ENCODE data around the gene MYO1E. TPM values are rescaled to one million over a fixed set of nuclear protein-coding genes. Genes with fewer than 3 reads are reported as not detected.

MYO1E gene
- polyA plus RNA-seq, 1 donor from 2014 or later = 0.38 TPM

DNA sequence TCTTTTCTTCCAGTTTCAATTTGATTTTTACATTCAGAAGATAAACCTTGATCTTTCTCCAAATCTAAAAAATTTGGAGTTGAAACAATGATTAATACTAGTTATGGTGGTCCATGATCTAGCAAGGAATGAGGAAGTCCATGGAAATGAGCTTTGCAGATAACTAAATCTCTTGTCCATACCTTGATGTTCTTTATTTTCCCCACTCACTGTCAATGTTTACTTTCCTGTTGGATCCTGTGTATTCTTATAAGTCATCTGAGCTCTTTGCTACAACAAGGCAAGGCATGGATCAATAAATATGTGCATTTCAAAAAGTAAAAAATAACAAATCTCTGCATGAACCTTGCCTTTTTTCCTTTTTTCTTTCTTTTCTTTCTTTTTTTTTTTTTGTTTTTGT lies 6.2 kb upstream of the MYO1E start:
- H4K20me1 ChIP-seq (ENCODE audit: insufficient read depth) = no peaks in the 10 kb centered on the region
- no peaks in the 10 kb centered on the region for H3K9me2 ChIP-seq (ENCODE audit: insufficient read depth, low read length)
- TF ChIP-seq SMC3 (conservative IDR thresholded peaks at IDR 0.05; ENCODE audit: poor library complexity) = no peak
- no peak for TF ChIP-seq RAD21 (conservative IDR thresholded peaks at IDR 0.05)
- TF ChIP-seq, protein P1, sequence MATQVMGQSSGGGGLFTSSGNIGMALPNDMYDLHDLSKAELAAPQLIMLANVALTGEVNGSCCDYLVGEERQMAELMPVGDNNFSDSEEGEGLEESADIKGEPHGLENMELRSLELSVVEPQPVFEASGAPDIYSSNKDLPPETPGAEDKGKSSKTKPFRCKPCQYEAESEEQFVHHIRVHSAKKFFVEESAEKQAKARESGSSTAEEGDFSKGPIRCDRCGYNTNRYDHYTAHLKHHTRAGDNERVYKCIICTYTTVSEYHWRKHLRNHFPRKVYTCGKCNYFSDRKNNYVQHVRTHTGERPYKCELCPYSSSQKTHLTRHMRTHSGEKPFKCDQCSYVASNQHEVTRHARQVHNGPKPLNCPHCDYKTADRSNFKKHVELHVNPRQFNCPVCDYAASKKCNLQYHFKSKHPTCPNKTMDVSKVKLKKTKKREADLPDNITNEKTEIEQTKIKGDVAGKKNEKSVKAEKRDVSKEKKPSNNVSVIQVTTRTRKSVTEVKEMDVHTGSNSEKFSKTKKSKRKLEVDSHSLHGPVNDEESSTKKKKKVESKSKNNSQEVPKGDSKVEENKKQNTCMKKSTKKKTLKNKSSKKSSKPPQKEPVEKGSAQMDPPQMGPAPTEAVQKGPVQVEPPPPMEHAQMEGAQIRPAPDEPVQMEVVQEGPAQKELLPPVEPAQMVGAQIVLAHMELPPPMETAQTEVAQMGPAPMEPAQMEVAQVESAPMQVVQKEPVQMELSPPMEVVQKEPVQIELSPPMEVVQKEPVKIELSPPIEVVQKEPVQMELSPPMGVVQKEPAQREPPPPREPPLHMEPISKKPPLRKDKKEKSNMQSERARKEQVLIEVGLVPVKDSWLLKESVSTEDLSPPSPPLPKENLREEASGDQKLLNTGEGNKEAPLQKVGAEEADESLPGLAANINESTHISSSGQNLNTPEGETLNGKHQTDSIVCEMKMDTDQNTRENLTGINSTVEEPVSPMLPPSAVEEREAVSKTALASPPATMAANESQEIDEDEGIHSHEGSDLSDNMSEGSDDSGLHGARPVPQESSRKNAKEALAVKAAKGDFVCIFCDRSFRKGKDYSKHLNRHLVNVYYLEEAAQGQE (IDR thresholded peaks at IDR 0.05; ENCODE audit: borderline replicate concordance) = no peak
- TF ChIP-seq MXI1 (conservative IDR thresholded peaks at IDR 0.05; ENCODE audit: poor library complexity, severe bottlenecking) = no peak
- TF ChIP-seq CTCF (IDR thresholded peaks at IDR 0.05; ENCODE audit: poor library complexity, severe bottlenecking) = no peak
- TF ChIP-seq POLR2AphosphoS5 (IDR thresholded peaks at IDR 0.05) = no peak
- TF ChIP-seq EZH2 (IDR thresholded peaks at IDR 0.05; ENCODE audit: borderline replicate concordance, insufficient read depth, low read length, poor library complexity, severe bottlenecking) = no peak
- TF ChIP-seq TAF1 (IDR thresholded peaks at IDR 0.05; ENCODE audit: low read depth) = no peak
- TF ChIP-seq EP300 (conservative IDR thresholded peaks at IDR 0.05; ENCODE audit: poor library complexity, severe bottlenecking) = no peak
- no peaks in the 10 kb centered on the region for H3K36me3 ChIP-seq (ENCODE audit: insufficient read depth, low read length)
- H3K27ac ChIP-seq (ENCODE audit: low read length) = no peak overlapping the region
- H3K27me3 ChIP-seq (ENCODE audit: insufficient read depth, low read depth, low read length) = no peaks in the 10 kb centered on the region
- H2AFZ ChIP-seq (ENCODE audit: low read depth, low read length) = no peak overlapping the region
- no peaks in the 10 kb centered on the region for H3K9me3 ChIP-seq (ENCODE audit: low read length)
- H3K4me3 ChIP-seq (ENCODE audit: low read length) = no peak overlapping the region
- H3F3A ChIP-seq (ENCODE audit: insufficient read depth, low read length, poor library complexity, severe bottlenecking) = no peaks in the 10 kb centered on the region
- H3K9ac ChIP-seq (ENCODE audit: low read length) = no peak overlapping the region
- no peak overlapping the region for H3K4me2 ChIP-seq (ENCODE audit: low read length)
- no peaks in the 10 kb centered on the region for H3K79me2 ChIP-seq (replicated peaks; ENCODE audit: insufficient read depth, low read length)

GRCh38 chr15:59377924-59378323 lies 5.3 kb upstream of the MYO1E start:
- H4K20me1 ChIP-seq (ENCODE audit: insufficient read depth) = no peaks in the 10 kb centered on the region
- H3K9me3 ChIP-seq (ENCODE audit: low read length) = no peaks in the 10 kb centered on the region
- no peak overlapping the region for H3K4me2 ChIP-seq (ENCODE audit: low read length)
- H3F3A ChIP-seq (ENCODE audit: insufficient read depth, low read length, poor library complexity, severe bottlenecking) = no peaks in the 10 kb centered on the region
- H3K79me2 ChIP-seq (replicated peaks; ENCODE audit: insufficient read depth, low read length) = no peaks in the 10 kb centered on the region
- H3K36me3 ChIP-seq (ENCODE audit: insufficient read depth, low read length) = no peaks in the 10 kb centered on the region
- peaks cover 5% of the 10 kb centered on the region for H3K27me3 ChIP-seq (ENCODE audit: insufficient read depth, low read depth, low read length)
- no peak for TF ChIP-seq CTCF (IDR thresholded peaks at IDR 0.05; ENCODE audit: poor library complexity, severe bottlenecking)
- no peak for TF ChIP-seq EZH2 (IDR thresholded peaks at IDR 0.05; ENCODE audit: borderline replicate concordance, insufficient read depth, low read length, poor library complexity, severe bottlenecking)
- no peak for TF ChIP-seq RAD21 (conservative IDR thresholded peaks at IDR 0.05)
- TF ChIP-seq POLR2AphosphoS5 (IDR thresholded peaks at IDR 0.05) = no peak
- TF ChIP-seq EP300 (conservative IDR thresholded peaks at IDR 0.05; ENCODE audit: poor library complexity, severe bottlenecking) = no peak
- TF ChIP-seq MXI1 (conservative IDR thresholded peaks at IDR 0.05; ENCODE audit: poor library complexity, severe bottlenecking) = no peak
- H3K9me2 ChIP-seq (ENCODE audit: insufficient read depth, low read length) = no peaks in the 10 kb centered on the region
- H3K4me3 ChIP-seq (ENCODE audit: low read length) = no peak overlapping the region
- H3K9ac ChIP-seq (ENCODE audit: low read length) = no peak overlapping the region
- H3K27ac ChIP-seq (ENCODE audit: low read length) = no peak overlapping the region
- H2AFZ ChIP-seq (ENCODE audit: low read depth, low read length) = no peak overlapping the region
